Gastrocnemius medialis (tissue), 4 donors: ENCODE measurements around the gene KAZN. TPM values are rescaled to one million over a fixed set of nuclear protein-coding genes. Genes with fewer than 3 reads are reported as not detected.

ENCODE experiments used
- ATAC-seq, 2 donors: fragments of 150-250 bp; one replicate each; pipeline ENCODE4 v1.9.1; 2016
- DNase-seq, 2 donors: peaks; one replicate each; pipeline ENCODE4 v3.0.0-alpha.2; 2019
- H3K27ac ChIP-seq, 4 donors: fragments of 200-600 bp; sonication (generic); 1 replicate in 1 of 4; 2 replicates in 3 of 4; pipeline ENCODE4 v1.5.1; 2016 to 2018; ENCODE audit warnings: mild to moderate bottlenecking in 2 of 4, moderate library complexity in 1 of 4
- H3K27me3 ChIP-seq, 3 donors: fragments of 200-600 bp; sonication (generic) in 2 of 3; 1 replicate in 1 of 3; 2 replicates in 2 of 3; pipeline versions ENCODE4 v1.5.1 to v1.6.0; 2016 to 2019; ENCODE audit warnings: mild to moderate bottlenecking in 1 of 3, moderate library complexity in 1 of 3
- H3K36me3 ChIP-seq, 2 donors: fragments of 200-600 bp; sonication (generic) in 1 of 2; one replicate each; pipeline ENCODE4 v1.5.1; 2017 to 2018
- H3K4me1 ChIP-seq, 2 donors: fragments of 200-600 bp; sonication (generic) in 1 of 2; one replicate each; pipeline ENCODE4 v1.5.1; 2016 to 2017; ENCODE audit warnings: mild to moderate bottlenecking in 2 of 2
- H3K4me3 ChIP-seq, 4 donors: fragments of 200-600 bp; sonication (generic) in 3 of 4; 1 replicate in 1 of 4; 2 replicates in 3 of 4; pipeline ENCODE4 v1.5.1; 2016 to 2019; ENCODE audit warnings: mild to moderate bottlenecking in 2 of 4
- H3K9me3 ChIP-seq, 3 donors: fragments of 200-600 bp; sonication (generic) in 2 of 3; 1 replicate in 1 of 3; 2 replicates in 2 of 3; pipeline ENCODE4 v1.5.1; 2016 to 2019
- CTCF ChIP-seq, 5 experiments: fragments of 450-650 bp in 3 of 5; fragments of 200-600 bp in 2 of 5; sonication (generic) in 2 of 5; IDR thresholded peaks in 4 of 5; conservative IDR thresholded peaks in 1 of 5; 1 replicate in 4 of 5; 2 replicates in 1 of 5; pipeline ENCODE4 v1.5.1; 2016 to 2019; ENCODE audit warnings: antibody characterized with exemption in 5 of 5, mild to moderate bottlenecking in 3 of 5, moderate library complexity in 3 of 5
- POLR2A ChIP-seq, 2 donors: fragments of 450-650 bp; IDR thresholded peaks; one replicate each; pipeline ENCODE4 v1.6.1; 2017; ENCODE audit warnings: antibody characterized with exemption in 2 of 2, mild to moderate bottlenecking in 2 of 2, moderate library complexity in 2 of 2
- in situ Hi-C, 4 donors: fragments of 200-750 bp; cut with MboI; loops; one replicate each; pipeline versions ENCODE4 v1.15.0 to v1.8.0; 2017; ENCODE audit warnings: low sequenced_read_pairs in 4 of 4
- intact Hi-C: fragments of 100-400 bp; cut with DNase I; formaldehyde crosslinking; loops from one replicate; pipeline ENCODE4 v1.15.1; 2023; ENCODE audit warnings: low total_unique reads
- total RNA-seq, 4 donors: library from RNA; depleted of rRNA; stranded (reverse); fragments of >200 nt; gene quantifications; one replicate each; pipeline versions ENCODE4 v1.1.0 to v1.2.3, GENCODE V29; 2016

KAZN gene
- total RNA-seq, 4 donors from 2014 or later, result 0.05 to 2.2 (median 1.00) TPM

- in situ Hi-C loops (no loop called here), intact Hi-C loops (no loop called here)
- DNase-seq (no peak), ATAC-seq (no peak)
- H3K9me3 ChIP-seq, result no peaks in the 10 kb centered on the region
- no peak overlapping the region for H3K27ac ChIP-seq
- no peaks in the 10 kb centered on the region for H3K4me1 ChIP-seq
- no peak for TF ChIP-seq POLR2A (IDR thresholded peaks at IDR 0.05)
- TF ChIP-seq CTCF (IDR thresholded peaks at IDR 0.05 in 4 of 5, conservative IDR thresholded peaks at IDR 0.05 in 1 of 5), result no peak
- peaks cover 0 to 8% (median 0%) of the 10 kb centered on the region in 3 donors for H3K27me3 ChIP-seq
- H3K4me3 ChIP-seq, result no peak overlapping the region
- H3K36me3 ChIP-seq, result no peaks in the 10 kb centered on the region
Observed at GRCh38 chr1:14745001-14745720, 146.7 kb downstream of the KAZN start.

GRCh38 chr1:14745789-14746188 is 147.3 kb downstream of the KAZN start:
- intact Hi-C loops (no loop called here), in situ Hi-C loops (no loop called here)
- H3K27ac ChIP-seq, result no peak overlapping the region
- H3K4me3 ChIP-seq, result no peak overlapping the region
- ATAC-seq, result no peak
- peaks cover 0 to 6% (median 0%) of the 10 kb centered on the region in 3 donors for H3K27me3 ChIP-seq
- TF ChIP-seq CTCF (IDR thresholded peaks at IDR 0.05 in 4 of 5, conservative IDR thresholded peaks at IDR 0.05 in 1 of 5), result no peak
- no peak for TF ChIP-seq POLR2A (IDR thresholded peaks at IDR 0.05)
- H3K36me3 ChIP-seq, result no peaks in the 10 kb centered on the region
- H3K4me1 ChIP-seq, result no peaks in the 10 kb centered on the region
- no peaks in the 10 kb centered on the region for H3K9me3 ChIP-seq
- DNase-seq, result no peak

GRCh38 chr1:14746393-14746792 is 147.9 kb downstream of the KAZN start:
- Histone ChIP-seq H3K27ac (no peak overlapping the region), H3K27me3 (peaks cover 0 to 3% (median 0%) of the 10 kb centered on the region in 3 donors), H3K9me3 (no peaks in the 10 kb centered on the region), H3K4me1 (no peaks in the 10 kb centered on the region), H3K4me3 (no peak overlapping the region), H3K36me3 (no peaks in the 10 kb centered on the region)
- intact Hi-C loops, result no loop called here
- in situ Hi-C loops, result no loop called here
- DNase-seq (no peak), ATAC-seq (no peak)
- TF ChIP-seq CTCF (IDR thresholded peaks at IDR 0.05 in 4 of 5, conservative IDR thresholded peaks at IDR 0.05 in 1 of 5) (no peak), POLR2A (IDR thresholded peaks at IDR 0.05) (no peak)

- intact Hi-C loops (no loop called here), in situ Hi-C loops (no loop called here)
- ATAC-seq, result no peak
- H3K4me3 ChIP-seq, result no peak overlapping the region
- no peaks in the 10 kb centered on the region for H3K36me3 ChIP-seq
- H3K9me3 ChIP-seq, result no peaks in the 10 kb centered on the region
- H3K4me1 ChIP-seq, result no peaks in the 10 kb centered on the region
- TF ChIP-seq POLR2A (IDR thresholded peaks at IDR 0.05) (no peak), CTCF (IDR thresholded peaks at IDR 0.05 in 4 of 5, conservative IDR thresholded peaks at IDR 0.05 in 1 of 5) (no peak)
- H3K27ac ChIP-seq, result no peak overlapping the region
- no peaks in the 10 kb centered on the region for H3K27me3 ChIP-seq
- DNase-seq, result no peak
Observed at GRCh38 chr1:14748151-14748550, 149.7 kb downstream of the KAZN start.

GRCh38 chr1:14748977-14749376 is 150.5 kb downstream of the KAZN start:
- ATAC-seq, result no peak
- Histone ChIP-seq H3K36me3 (no peaks in the 10 kb centered on the region), H3K9me3 (no peaks in the 10 kb centered on the region), H3K27me3 (no peaks in the 10 kb centered on the region), H3K27ac (no peak overlapping the region), H3K4me1 (no peaks in the 10 kb centered on the region), H3K4me3 (no peak overlapping the region)
- in situ Hi-C loops, result no loop called here
- intact Hi-C loops, result no loop called here
- no peak for DNase-seq
- TF ChIP-seq CTCF (IDR thresholded peaks at IDR 0.05 in 4 of 5, conservative IDR thresholded peaks at IDR 0.05 in 1 of 5) (no peak), POLR2A (IDR thresholded peaks at IDR 0.05) (no peak)
